ENCODE results near the gene RIPK1. TPM values are rescaled to one million over a fixed set of nuclear protein-coding genes. Genes with fewer than 3 reads are reported as not detected.

RIPK1 gene
- total RNA-seq, 120 experiments from 2014 or later: 6.5 to 17.9 (median 11.1) TPM

Other genes starting within 250 kb of the RIPK1 start
- gene SERPINB1, start 226.6 kb upstream of the RIPK1 start, total RNA-seq: 10 to 100 TPM in 86 of 120 experiments, 1 to 10 TPM in 34; 5.2 to 34.5 (median 12.1) TPM
- gene SERPINB9, start 165.2 kb upstream of the RIPK1 start, total RNA-seq: 10 to 100 TPM in 114 of 120 experiments, 1 to 10 TPM in 6; 8.0 to 22.0 (median 14.4) TPM
- 100 to 1,000 TPM in 6 of 120 experiments, 10 to 100 TPM in 114; 44.0 to 114 (median 69.4) TPM for gene SERPINB6, start 96.9 kb upstream of the RIPK1 start, total RNA-seq
- 100 to 1,000 TPM in 3 of 120 experiments, 10 to 100 TPM in 117; 27.5 to 103 (median 66.8) TPM for gene NQO2, start 68.6 kb upstream of the RIPK1 start, total RNA-seq
- 10 to 100 TPM; 13.6 to 41.1 (median 26.1) TPM for gene BPHL, start 50.2 kb downstream of the RIPK1 start, total RNA-seq
- 100 to 1,000 TPM; 207 to 859 (median 516) TPM for gene TUBB2A, start 89.0 kb downstream of the RIPK1 start, total RNA-seq
- gene TUBB2B, start 159.2 kb downstream of the RIPK1 start, total RNA-seq: 100 to 1,000 TPM in 108 of 120 experiments, 10 to 100 TPM in 12; 53.6 to 634 (median 180) TPM
- 10 to 100 TPM; 17.1 to 34.4 (median 25.3) TPM for gene PSMG4, start 190.5 kb downstream of the RIPK1 start, total RNA-seq